ENCODE measurements around the gene EXD3. TPM values are rescaled to one million over a fixed set of nuclear protein-coding genes. Genes with fewer than 3 reads are reported as not detected.

The EXD3 gene
- total RNA-seq, 4 donors from 2014 or later = 8.3 to 22.3 (median 14.2) TPM

DNA sequence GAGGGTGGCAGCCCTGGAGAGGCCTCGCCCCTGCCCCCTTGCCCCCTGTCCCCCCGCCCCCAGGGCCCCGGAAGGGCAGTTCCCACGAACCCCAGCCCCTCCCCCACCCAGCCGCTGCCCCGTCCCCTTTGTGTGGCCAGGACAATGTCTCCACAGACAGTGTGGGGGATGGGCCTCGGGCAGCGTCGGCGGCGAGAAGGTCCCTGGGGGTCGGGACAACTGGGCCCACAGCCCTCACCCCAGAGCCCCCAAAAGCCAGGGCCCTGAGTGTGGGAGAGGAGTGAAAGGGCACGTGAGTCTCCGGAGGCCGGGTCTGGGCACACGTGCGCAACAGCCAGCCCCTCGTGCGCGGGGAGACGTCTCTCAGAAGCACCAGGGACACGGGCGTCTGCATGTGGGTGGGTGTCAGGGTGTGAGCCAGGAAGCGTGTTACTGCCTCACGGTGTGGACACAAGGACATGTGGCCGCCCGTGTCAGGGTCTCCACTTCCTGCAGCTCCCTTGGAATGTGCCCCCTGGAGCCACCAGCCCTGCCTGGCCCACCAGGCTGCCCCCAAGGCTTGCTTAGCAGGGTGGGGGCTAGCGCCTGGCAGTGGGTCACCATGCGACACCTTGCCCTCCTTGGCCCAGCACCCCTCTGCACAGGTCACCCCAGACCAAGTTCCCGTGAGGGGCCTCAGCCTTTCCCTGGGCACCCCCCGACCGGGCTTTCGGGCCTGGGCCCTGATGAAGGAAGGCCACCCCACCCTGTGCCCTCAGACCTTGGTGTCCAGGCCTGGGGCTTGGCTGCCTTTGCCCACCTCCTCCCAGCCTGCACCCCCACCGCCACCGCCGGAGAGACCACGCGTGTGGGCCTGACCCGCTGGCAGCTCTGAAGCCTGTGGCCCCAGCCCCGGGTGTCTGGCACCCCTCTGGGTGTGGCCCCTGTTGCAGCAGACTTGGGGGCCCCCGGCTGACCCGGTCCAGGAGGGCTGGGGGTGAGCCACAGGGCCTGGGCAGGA, 108.1 kb downstream of the EXD3 start:
- H3K4me1 ChIP-seq = peaks cover 29 to 46% (median 37%) of the 10 kb centered on the region in 4 donors
- H3K4me3 ChIP-seq = no peak overlapping the region
- no peak for TF ChIP-seq POLR2AphosphoS5 (IDR thresholded peaks at IDR 0.05)
- TF ChIP-seq, protein P1, sequence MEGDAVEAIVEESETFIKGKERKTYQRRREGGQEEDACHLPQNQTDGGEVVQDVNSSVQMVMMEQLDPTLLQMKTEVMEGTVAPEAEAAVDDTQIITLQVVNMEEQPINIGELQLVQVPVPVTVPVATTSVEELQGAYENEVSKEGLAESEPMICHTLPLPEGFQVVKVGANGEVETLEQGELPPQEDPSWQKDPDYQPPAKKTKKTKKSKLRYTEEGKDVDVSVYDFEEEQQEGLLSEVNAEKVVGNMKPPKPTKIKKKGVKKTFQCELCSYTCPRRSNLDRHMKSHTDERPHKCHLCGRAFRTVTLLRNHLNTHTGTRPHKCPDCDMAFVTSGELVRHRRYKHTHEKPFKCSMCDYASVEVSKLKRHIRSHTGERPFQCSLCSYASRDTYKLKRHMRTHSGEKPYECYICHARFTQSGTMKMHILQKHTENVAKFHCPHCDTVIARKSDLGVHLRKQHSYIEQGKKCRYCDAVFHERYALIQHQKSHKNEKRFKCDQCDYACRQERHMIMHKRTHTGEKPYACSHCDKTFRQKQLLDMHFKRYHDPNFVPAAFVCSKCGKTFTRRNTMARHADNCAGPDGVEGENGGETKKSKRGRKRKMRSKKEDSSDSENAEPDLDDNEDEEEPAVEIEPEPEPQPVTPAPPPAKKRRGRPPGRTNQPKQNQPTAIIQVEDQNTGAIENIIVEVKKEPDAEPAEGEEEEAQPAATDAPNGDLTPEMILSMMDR (IDR thresholded peaks at IDR 0.05) = no peak
- no peak for TF ChIP-seq POLR2A (IDR thresholded peaks at IDR 0.05; ENCODE audit: low read depth)
- TF ChIP-seq EP300 (IDR thresholded peaks at IDR 0.05) = no peak
- intact Hi-C loops (cut with DNase I) = no loop called here
- WGBS = 70% methylated on average over 17 of the region's 42 CpGs
- H3K36me3 ChIP-seq = peaks cover 0 to 6% (median 0%) of the 10 kb centered on the region in 4 donors
- H3K27ac ChIP-seq (replicated peaks in 1 of 4) = peak overlapping the region in 3 of 4 donors; percentile 7 to 44 (median 40)
- H3K9me3 ChIP-seq = no peaks in the 10 kb centered on the region
- no peak for DNase-seq (ENCODE audit: extremely low spot score)
- H3K27me3 ChIP-seq = peaks cover 8 to 55% (median 20%) of the 10 kb centered on the region in 4 donors

DNA sequence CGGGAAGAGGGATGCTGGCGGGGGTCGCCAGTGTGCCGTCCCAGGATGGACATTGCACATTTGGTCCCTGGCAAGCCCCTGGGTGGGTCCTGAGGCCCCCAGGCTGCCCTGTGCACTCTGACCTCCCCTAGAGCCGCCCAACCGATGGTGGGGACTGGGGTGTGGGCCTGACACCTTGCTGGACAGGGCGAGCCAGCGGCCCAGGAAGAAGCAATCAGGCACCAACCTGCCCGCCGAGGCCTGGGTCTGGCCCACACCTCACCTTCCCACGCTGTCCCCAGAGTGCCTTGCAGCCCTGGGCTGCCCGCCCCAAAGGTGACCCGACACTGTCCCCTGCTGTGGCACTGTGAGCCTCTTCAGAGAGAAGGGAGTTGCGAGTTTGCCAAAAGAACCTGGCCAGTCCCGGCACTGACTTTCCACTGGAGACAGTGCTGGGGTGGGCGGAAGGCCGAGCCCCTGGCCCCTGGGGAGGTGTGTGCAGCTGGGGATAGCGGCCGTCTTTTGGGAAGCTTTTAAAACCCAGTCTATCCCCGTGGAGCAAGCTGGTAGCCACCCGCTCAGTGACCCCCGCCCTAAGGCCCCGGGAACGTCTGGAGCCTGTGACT, 108.9 kb downstream of the EXD3 start:
- 73% methylated on average over 8 of the region's 24 CpGs for WGBS
- intact Hi-C loops (cut with DNase I) = no loop called here
- H3K4me1 ChIP-seq = peaks cover 26 to 38% (median 29%) of the 10 kb centered on the region in 4 donors
- no peak for DNase-seq (ENCODE audit: extremely low spot score)
- peaks cover 8 to 63% (median 20%) of the 10 kb centered on the region in 4 donors for H3K27me3 ChIP-seq
- no peaks in the 10 kb centered on the region for H3K9me3 ChIP-seq
- H3K36me3 ChIP-seq = peaks cover 0 to 5% (median 0%) of the 10 kb centered on the region in 4 donors
- TF ChIP-seq POLR2AphosphoS5 (IDR thresholded peaks at IDR 0.05) (no peak), POLR2A (IDR thresholded peaks at IDR 0.05; ENCODE audit: low read depth) (no peak), EP300 (IDR thresholded peaks at IDR 0.05) (no peak)
- TF ChIP-seq, protein P1 (IDR thresholded peaks at IDR 0.05) = peak in 1 of 3 experiments; percentile 21
- H3K27ac ChIP-seq (replicated peaks in 1 of 4) = no peak overlapping the region
- H3K4me3 ChIP-seq = no peak overlapping the region

DNA sequence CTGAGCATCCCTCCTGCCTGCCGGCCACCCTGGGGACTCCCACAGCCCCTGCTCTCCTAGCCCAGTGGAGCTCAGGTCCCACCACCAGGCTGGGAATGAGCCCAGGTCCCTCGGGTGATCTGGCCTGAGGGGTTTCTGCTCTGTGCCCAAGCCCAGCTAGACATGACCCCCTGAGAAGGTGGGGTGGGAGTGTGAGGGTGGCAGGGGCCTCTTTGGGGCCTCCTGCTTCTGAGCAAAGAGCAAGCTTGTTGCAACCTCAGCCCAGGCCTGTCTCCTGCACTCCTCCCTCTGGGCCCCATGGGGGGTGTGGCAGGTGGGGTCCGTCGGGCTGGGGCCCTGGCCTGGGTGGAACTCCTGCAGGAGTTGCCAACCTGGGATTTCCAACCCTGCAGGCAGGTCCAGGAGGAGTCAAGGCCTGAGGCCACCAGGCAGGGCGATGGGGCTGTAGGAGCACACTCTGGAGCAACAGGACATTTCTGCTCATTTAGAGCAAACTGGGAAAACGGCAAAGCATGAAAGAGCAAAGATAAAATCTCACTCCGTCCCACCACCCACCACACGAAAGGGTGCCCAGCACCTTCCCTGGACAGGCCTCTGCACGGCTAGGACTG, 109.5 kb downstream of the EXD3 start:
- H3K27me3 ChIP-seq = peaks cover 8 to 70% (median 20%) of the 10 kb centered on the region in 4 donors
- no peaks in the 10 kb centered on the region for H3K36me3 ChIP-seq
- intact Hi-C loops (cut with DNase I) = no loop called here
- peaks cover 21 to 32% (median 25%) of the 10 kb centered on the region in 4 donors for H3K4me1 ChIP-seq
- WGBS = 75% methylated on average over 5 of the region's 9 CpGs
- H3K27ac ChIP-seq (replicated peaks in 1 of 4) = no peak overlapping the region
- TF ChIP-seq POLR2AphosphoS5 (IDR thresholded peaks at IDR 0.05) (no peak), POLR2A (IDR thresholded peaks at IDR 0.05; ENCODE audit: low read depth) (no peak), EP300 (IDR thresholded peaks at IDR 0.05) (no peak)
- TF ChIP-seq, protein P1 (IDR thresholded peaks at IDR 0.05) = no peak
- H3K9me3 ChIP-seq = no peaks in the 10 kb centered on the region
- no peak overlapping the region for H3K4me3 ChIP-seq
- DNase-seq (ENCODE audit: extremely low spot score) = no peak

DNA sequence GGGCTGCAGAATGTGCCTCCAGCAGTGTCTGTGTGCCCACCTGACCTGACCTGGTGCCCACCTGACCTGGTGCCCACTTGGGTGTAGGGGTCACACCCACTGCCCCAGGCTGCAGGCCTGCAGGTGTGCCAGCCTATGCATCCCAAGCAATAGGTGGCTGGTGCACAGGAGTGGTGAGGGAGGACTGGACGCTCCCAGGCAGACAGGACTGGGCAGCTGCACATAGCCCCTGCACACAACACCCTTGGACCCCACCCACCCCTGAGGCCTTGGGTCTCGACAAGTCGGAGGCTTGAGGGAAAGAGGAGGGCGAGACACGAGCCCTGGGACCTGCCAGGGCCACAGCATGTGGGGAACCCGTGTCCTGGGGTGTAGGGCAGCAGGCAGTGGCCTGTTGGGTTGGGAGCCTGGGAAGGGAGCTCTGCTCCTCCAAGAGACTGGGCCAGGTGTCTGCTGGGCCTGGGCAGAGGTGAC, 110.1 kb downstream of the EXD3 start:
- H3K9me3 ChIP-seq = no peaks in the 10 kb centered on the region
- DNase-seq (ENCODE audit: extremely low spot score) = no peak
- H3K36me3 ChIP-seq = no peaks in the 10 kb centered on the region
- peaks cover 16 to 29% (median 26%) of the 10 kb centered on the region in 4 donors for H3K4me1 ChIP-seq
- no peak overlapping the region for H3K27ac ChIP-seq (replicated peaks in 1 of 4)
- TF ChIP-seq POLR2A (IDR thresholded peaks at IDR 0.05; ENCODE audit: low read depth) (no peak), POLR2AphosphoS5 (IDR thresholded peaks at IDR 0.05) (no peak), EP300 (IDR thresholded peaks at IDR 0.05) (no peak)
- TF ChIP-seq, protein P1 (IDR thresholded peaks at IDR 0.05) = no peak
- peaks cover 8 to 73% (median 21%) of the 10 kb centered on the region in 4 donors for H3K27me3 ChIP-seq
- intact Hi-C loops (cut with DNase I) = no loop called here
- 100% methylated on average over 5 of the region's 6 CpGs for WGBS
- H3K4me3 ChIP-seq = no peak overlapping the region

Data from esophagus muscularis mucosa (tissue), 4 donors.